Upper lobe of left lung (tissue), 6 donors: ENCODE results near the gene PKIG. TPM values are rescaled to one million over a fixed set of nuclear protein-coding genes. Genes with fewer than 3 reads are reported as not detected.
A peak's percentile ranks its signal among the peaks of the same experiment; 100 is the strongest.

Experiments used
- ATAC-seq, 2 donors: fragments of 200-7000 bp; cut with Tn5 transposase; one replicate each; pipeline ENCODE4 v1.9.1; 2022; ENCODE audit warnings: mild to moderate bottlenecking in 2 of 2, moderate library complexity in 2 of 2; ENCODE audit not compliant: low FRiP score in 2 of 2
- DNase-seq, 2 donors: peaks; one replicate each; pipeline ENCODE4 v3.0.0-alpha.2; 2019 to 2020
- H3K27ac ChIP-seq, 4 donors: fragments of 200-600 bp; sonication (generic); one replicate each; pipeline ENCODE4 v1.5.1; 2016 to 2019
- H3K27me3 ChIP-seq, 4 donors: fragments of 200-600 bp; sonication (generic); one replicate each; pipeline ENCODE4 v1.5.1; 2017 to 2019
- H3K36me3 ChIP-seq, 4 donors: fragments of 200-600 bp; sonication (generic); one replicate each; pipeline ENCODE4 v1.5.1; 2016 to 2019
- H3K4me1 ChIP-seq, 4 donors: fragments of 200-600 bp; sonication (generic); one replicate each; pipeline ENCODE4 v1.5.1; 2018 to 2019
- H3K4me3 ChIP-seq, 4 donors: fragments of 200-600 bp; sonication (generic); one replicate each; pipeline ENCODE4 v1.5.1; 2017 to 2019; ENCODE audit warnings: mild to moderate bottlenecking in 2 of 4, moderate library complexity in 1 of 4
- H3K9me3 ChIP-seq, 4 donors: fragments of 200-600 bp; sonication (generic); one replicate each; pipeline ENCODE4 v1.5.1; 2018 to 2019
- CTCF ChIP-seq, 6 experiments: fragments of 450-650 bp in 4 of 6; fragments of 200-600 bp in 2 of 6; sonication (generic) in 2 of 6; IDR thresholded peaks; one replicate each; pipeline ENCODE4 v1.5.1; 2016 to 2019; ENCODE audit warnings: antibody characterized with exemption in 6 of 6
- EP300 ChIP-seq, 4 donors: sonication (generic); formaldehyde crosslinking; IDR thresholded peaks; one replicate each; pipeline ENCODE4 v1.5.1; 2017; ENCODE audit warnings: antibody characterized with exemption in 4 of 4, control low read depth in 2 of 4
- POLR2A ChIP-seq, 4 donors: fragments of 450-650 bp; IDR thresholded peaks; one replicate each; pipeline ENCODE4 v1.5.1; 2016 to 2017; ENCODE audit warnings: antibody characterized with exemption in 4 of 4, mild to moderate bottlenecking in 2 of 4
- POLR2AphosphoS5 ChIP-seq, 2 donors: sonication (generic); formaldehyde crosslinking; IDR thresholded peaks; one replicate each; pipeline ENCODE4 v1.5.1; 2017; ENCODE audit warnings: antibody characterized with exemption in 2 of 2
- WGBS, 2 donors: methylation state at CpG; one replicate each; pipeline ENCODE4 v1.1.5; 2017 to 2018; 5-methylcytosine and 5-hydroxymethylcytosine counted together
- total RNA-seq, 6 donors: library from RNA; depleted of rRNA in 4 of 6; stranded (reverse); fragments of >200 nt in 4 of 6; gene quantifications; one replicate each; pipeline versions ENCODE4 v1.1.0 to v1.2.1, GENCODE V29; 2016 to 2021
- donor health status: DM: no; HTN: no; CAD: no; lungs with moderate emphysema.
- donor health status: DM: no; HTN: yes; CAD: no; lungs with severe emphysema.

The PKIG gene
- total RNA-seq, 6 donors from 2014 or later: 46.1 to 91.5 (median 67.8) TPM

GRCh38 chr20:44615876-44616603 lies 33.7 kb downstream of the PKIG start:
- ATAC-seq (no peak), DNase-seq (no peak)
- Histone ChIP-seq H3K4me1 (peaks cover 22 to 33% (median 26%) of the 10 kb centered on the region in 4 donors), H3K27me3 (no peaks in the 10 kb centered on the region), H3K4me3 (no peak overlapping the region), H3K36me3 (peaks cover 0 to 79% (median 33%) of the 10 kb centered on the region in 4 donors), H3K9me3 (no peaks in the 10 kb centered on the region), H3K27ac (peak overlapping the region; percentile 63 to 85 (median 68))
- no peak for TF ChIP-seq POLR2AphosphoS5 (IDR thresholded peaks at IDR 0.05)
- TF ChIP-seq EP300 (IDR thresholded peaks at IDR 0.05): no peak
- no peak for TF ChIP-seq POLR2A (IDR thresholded peaks at IDR 0.05)
- no peak for TF ChIP-seq CTCF (IDR thresholded peaks at IDR 0.05)
- WGBS, 2 donors: 86 to 88% methylated on average over 11 to 14 of the region's 14 CpGs

GRCh38 chr20:44616604-44616964 lies 34.2 kb downstream of the PKIG start:
- DNase-seq: peak in 1 of 2 donors; percentile 85
- Histone ChIP-seq H3K9me3 (no peaks in the 10 kb centered on the region), H3K4me3 (no peak overlapping the region), H3K36me3 (peaks cover 0 to 82% (median 33%) of the 10 kb centered on the region in 4 donors), H3K4me1 (peaks cover 22 to 31% (median 26%) of the 10 kb centered on the region in 4 donors), H3K27ac (peak overlapping the region; percentile 63 to 85 (median 68)), H3K27me3 (no peaks in the 10 kb centered on the region)
- ATAC-seq: no peak
- WGBS, 2 donors: 60 to 72% methylated on average over 14 of the region's 14 CpGs
- TF ChIP-seq POLR2A (IDR thresholded peaks at IDR 0.05) (no peak), POLR2AphosphoS5 (IDR thresholded peaks at IDR 0.05) (peak; percentile 26 to 64), EP300 (IDR thresholded peaks at IDR 0.05) (peak in 1 of 4 donors; percentile 51)

- 54 to 66% methylated on average over 11 to 14 of the region's 14 CpGs for WGBS, 2 donors
- peaks cover 22 to 31% (median 26%) of the 10 kb centered on the region in 4 donors for H3K4me1 ChIP-seq
- H3K36me3 ChIP-seq: peaks cover 0 to 92% (median 35%) of the 10 kb centered on the region in 4 donors
- no peaks in the 10 kb centered on the region for H3K27me3 ChIP-seq
- DNase-seq: peak in 1 of 2 donors; percentile 34
- H3K9me3 ChIP-seq: peaks cover 0 to 7% (median 3%) of the 10 kb centered on the region in 4 donors
- peak overlapping the region in 2 of 4 donors; percentile 17 to 36 for H3K27ac ChIP-seq
- no peak for ATAC-seq
- H3K4me3 ChIP-seq: no peak overlapping the region
- TF ChIP-seq EP300 (IDR thresholded peaks at IDR 0.05): no peak
- TF ChIP-seq POLR2AphosphoS5 (IDR thresholded peaks at IDR 0.05): no peak
- TF ChIP-seq POLR2A (IDR thresholded peaks at IDR 0.05): no peak
- no peak for TF ChIP-seq CTCF (IDR thresholded peaks at IDR 0.05)
These were observed 35.9 kb downstream of the PKIG start for GRCh38 chr20:44618318-44618731.

GRCh38 chr20:44619294-44619693 lies 36.9 kb downstream of the PKIG start:
- TF ChIP-seq CTCF (IDR thresholded peaks at IDR 0.05): no peak
- TF ChIP-seq EP300 (IDR thresholded peaks at IDR 0.05): no peak
- no peak for TF ChIP-seq POLR2A (IDR thresholded peaks at IDR 0.05)
- TF ChIP-seq POLR2AphosphoS5 (IDR thresholded peaks at IDR 0.05): no peak
- peaks cover 0 to 87% (median 35%) of the 10 kb centered on the region in 4 donors for H3K36me3 ChIP-seq
- WGBS, 2 donors: 97 to 99% methylated on average over 5 to 7 of the region's 7 CpGs

GRCh38 chr20:44620030-44620429 lies 37.7 kb downstream of the PKIG start:
- 95 to 98% methylated on average over 4 to 5 of the region's 5 CpGs for WGBS, 2 donors
- DNase-seq: no peak
- H3K4me1 ChIP-seq: peaks cover 18 to 24% (median 21%) of the 10 kb centered on the region in 4 donors

More at GRCh38 chr20:44619294-44619693, 36.9 kb downstream of the PKIG start:
- H3K4me1 ChIP-seq: peaks cover 22 to 31% (median 26%) of the 10 kb centered on the region in 4 donors
- H3K9me3 ChIP-seq: peaks cover 0 to 7% (median 3%) of the 10 kb centered on the region in 4 donors
- no peaks in the 10 kb centered on the region for H3K27me3 ChIP-seq
- DNase-seq (no peak), ATAC-seq (no peak)
- no peak overlapping the region for H3K27ac ChIP-seq
- H3K4me3 ChIP-seq: no peak overlapping the region

More at GRCh38 chr20:44620030-44620429, 37.7 kb downstream of the PKIG start:
- H3K27me3 ChIP-seq: no peaks in the 10 kb centered on the region
- H3K9me3 ChIP-seq: peaks cover 0 to 7% (median 3%) of the 10 kb centered on the region in 4 donors
- H3K4me3 ChIP-seq: no peak overlapping the region
- no peak overlapping the region for H3K27ac ChIP-seq
- peaks cover 0 to 82% (median 29%) of the 10 kb centered on the region in 4 donors for H3K36me3 ChIP-seq
- no peak for ATAC-seq
- TF ChIP-seq POLR2A (IDR thresholded peaks at IDR 0.05) (no peak), POLR2AphosphoS5 (IDR thresholded peaks at IDR 0.05) (no peak), CTCF (IDR thresholded peaks at IDR 0.05) (no peak), EP300 (IDR thresholded peaks at IDR 0.05) (no peak)
